Effector CD4-positive, alpha-beta T cell (primary cell): ENCODE results near the gene DTNB.
"Not testable (repeated sequence)": the region's sequence is repeated elsewhere in the genome, so short reads cannot be mapped to it uniquely, and the experiment has no call there.

Experiments
- DNase-seq: peaks from one replicate; pipeline ENCODE4 v3.0.0-alpha.2; 2020

DTNB gene

GRCh38 chr2:25537526-25537925, 135.9 kb downstream of the DTNB start:
- no peak for DNase-seq

DNA sequence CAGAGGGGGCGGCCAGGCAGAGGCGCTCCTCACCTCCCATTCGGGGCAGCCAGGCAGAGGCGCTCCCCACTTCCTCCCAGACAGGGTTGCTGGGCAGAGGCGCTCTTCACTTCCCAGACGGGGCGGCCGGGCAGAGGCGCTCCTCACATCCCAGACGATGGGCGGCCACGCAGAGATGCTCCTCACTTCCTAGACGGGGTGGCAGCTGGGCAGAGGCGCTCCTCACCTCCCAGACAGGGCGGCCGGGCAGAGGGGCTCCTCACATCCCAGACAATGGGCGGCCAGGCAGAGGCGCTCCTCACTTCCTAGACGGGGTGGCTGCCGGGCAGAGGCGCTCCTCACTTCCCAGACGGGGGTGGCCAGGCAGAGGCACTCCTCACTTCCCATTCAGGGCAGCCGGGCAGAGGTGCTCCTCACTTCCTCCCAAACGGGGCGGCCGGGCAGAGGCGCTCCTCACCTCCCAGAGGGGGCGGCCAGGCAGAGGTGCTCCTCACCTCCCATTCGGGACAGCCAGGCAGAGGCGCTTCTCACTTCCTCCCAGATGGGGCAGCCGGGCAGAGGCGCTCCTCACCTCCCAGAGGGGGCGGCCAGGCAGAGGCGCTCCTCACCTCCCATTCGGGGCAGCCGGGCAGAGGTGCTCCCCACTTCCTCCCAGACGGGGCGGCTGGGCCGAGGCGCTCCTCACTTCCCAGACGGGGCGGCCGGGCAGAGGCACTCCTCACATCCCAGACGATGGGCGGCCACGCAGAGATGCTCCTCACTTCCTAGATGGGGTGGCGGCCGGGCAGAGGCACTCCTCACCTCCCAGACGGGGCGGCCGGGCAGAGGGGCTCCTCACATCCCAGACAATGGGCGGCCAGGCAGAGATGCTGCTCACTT, 137.7 kb downstream of the DTNB start:
- DNase-seq: not testable (repeated sequence)

- not testable (repeated sequence) for DNase-seq
These were observed 138.4 kb downstream of the DTNB start for GRCh38 chr2:25534937-25535336.

DNA sequence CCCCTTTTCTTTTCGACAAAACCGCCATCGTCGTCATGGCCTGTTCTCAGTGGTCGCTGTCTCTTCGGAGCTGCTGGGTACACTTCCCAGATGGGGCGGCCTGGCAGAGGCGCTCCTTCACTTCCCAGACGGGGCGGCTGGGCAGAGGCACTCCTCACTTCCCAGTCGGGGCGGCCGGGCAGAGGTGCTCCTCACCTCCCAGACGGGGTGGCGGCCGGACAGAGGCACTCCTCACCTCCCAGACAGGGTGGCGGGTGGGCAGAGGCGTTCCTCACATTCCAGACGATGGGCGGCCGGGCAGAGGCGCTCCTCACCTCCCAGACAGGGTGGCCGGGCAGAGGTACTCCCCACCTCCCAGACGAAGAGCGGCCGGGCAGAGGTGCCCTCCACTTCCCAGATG, 138.9 kb downstream of the DTNB start:
- DNase-seq: no peak

GRCh38 chr2:25533771-25534170, 139.6 kb downstream of the DTNB start:
- DNase-seq: not testable (repeated sequence)

GRCh38 chr2:25532521-25532920, 140.9 kb downstream of the DTNB start:
- DNase-seq: no peak

DNA sequence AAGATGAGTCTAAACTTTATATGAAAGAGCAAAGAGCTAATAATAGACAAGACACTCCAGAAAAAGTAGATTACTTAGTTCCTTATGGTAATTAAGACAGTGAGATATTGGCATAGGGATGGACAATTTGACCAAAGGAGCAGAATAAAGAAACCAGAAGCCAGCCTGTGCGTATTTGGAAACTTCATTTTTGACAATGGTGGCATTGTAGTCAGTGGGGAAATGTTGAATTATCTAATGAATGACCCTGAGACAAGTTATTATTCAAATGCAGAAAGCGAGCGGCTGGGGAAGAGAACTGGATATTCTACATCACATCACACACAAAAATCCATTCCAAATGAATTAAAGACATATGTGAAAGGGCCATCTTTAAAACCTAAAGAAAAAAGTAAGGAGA, 144.3 kb downstream of the DTNB start:
- no peak for DNase-seq

GRCh38 chr2:25528173-25528572, 145.2 kb downstream of the DTNB start:
- no peak for DNase-seq

GRCh38 chr2:25524507-25524906, 148.9 kb downstream of the DTNB start:
- DNase-seq: no peak

DNA sequence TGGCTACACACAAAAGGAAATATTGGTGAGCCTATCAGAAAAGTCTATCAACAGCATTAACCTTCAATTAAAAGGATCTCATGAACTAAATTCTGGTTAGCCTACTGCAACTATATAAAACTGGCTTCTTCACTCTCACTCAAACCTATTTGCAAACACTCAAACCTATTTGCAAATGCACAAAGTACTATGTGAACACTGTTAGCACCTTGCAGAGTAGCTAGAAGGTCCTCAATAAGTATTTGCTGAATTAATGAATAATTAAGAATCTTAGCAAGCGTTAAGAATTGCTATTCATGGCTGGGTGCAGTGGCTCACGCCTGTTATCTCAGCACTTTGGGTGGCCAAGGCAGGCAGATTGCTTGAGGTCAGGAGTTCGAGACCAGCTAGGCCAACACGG, 150.3 kb downstream of the DTNB start:
- no peak for DNase-seq

DNA sequence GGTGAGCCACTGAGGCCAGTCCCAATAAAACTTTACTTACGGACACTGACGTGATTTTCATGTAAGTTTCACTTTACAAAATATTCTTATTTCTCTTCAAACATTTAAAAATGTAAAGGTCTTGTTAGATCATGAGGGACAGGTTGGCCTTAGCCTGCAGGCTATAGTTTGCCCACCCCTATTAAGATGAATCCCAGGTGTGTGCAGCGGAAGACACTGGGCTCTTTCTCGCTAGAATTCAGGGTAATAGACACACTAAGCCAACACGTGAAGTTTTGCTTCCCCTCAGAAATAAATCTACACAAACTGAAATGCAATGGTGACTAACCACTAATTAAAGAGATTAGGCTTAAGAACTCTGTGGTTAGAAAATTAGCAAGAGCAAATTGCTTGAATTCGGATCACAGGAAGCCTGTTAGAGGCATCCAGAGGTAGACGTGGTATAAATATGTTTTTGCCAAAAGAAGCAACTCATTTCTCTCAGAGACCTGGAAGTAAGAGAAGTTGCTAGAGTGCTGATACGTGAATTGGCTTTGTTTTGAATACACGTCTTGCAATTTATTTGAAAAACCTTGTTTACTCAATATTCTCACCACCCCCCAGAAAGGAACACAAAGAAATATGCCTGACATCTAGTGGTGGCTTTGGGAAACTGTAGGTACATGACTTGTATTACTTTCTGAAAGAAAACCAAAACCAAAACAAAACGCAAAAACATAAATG, 151.6 kb downstream of the DTNB start:
- peak; percentile 27 for DNase-seq

GRCh38 chr2:25521126-25521525, 152.3 kb downstream of the DTNB start:
- DNase-seq: no peak

GRCh38 chr2:25517701-25518100, 155.7 kb downstream of the DTNB start:
- DNase-seq: no peak

DNA sequence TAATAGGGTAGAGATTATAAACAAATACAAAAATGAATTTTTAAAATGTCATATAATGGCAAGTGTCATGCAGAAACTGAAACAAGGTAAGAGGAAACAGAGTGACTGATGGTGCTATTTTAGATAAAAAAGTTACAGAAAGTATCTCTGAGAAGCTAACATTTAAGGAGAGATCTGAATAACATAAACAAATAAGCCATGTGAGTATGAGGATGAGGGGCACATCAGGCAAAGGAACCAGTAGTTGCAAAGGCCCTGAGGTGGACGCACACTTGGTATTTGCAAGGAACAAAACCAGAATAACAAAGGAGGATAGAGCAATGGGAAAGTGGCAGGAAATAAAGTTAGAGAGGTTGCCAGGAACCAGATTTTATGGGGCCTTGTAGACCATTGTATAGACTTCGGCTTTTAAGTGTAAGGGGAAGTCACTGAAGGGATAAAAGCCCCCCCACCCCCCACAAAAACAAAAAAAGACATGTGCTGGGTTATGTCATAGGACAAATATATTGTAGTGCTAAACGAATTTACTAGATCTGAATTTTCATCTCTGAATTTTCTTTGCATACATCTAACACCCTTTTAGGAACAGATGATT, 159.2 kb downstream of the DTNB start:
- DNase-seq: no peak

GRCh38 chr2:25512707-25513106, 160.7 kb downstream of the DTNB start:
- DNase-seq: no peak

DNA sequence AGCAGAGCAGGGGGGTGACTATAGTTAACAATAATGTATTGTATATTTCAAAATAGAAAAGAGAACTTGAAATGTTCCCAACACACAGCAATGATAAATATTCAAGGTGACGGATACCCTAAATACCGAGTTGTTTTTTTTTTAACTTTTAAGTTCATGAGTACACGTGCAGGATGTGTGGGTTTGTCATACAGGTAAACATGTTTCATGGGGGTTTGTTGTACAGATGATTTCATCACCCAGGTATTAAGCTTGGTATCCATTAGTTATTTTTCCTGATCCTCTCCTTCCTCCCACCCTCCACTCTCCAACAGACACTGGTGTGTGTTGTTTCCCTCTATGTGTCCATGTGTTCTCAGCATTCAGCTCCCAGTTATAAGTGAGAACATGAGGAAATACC, 167.2 kb downstream of the DTNB start:
- DNase-seq: no peak

GRCh38 chr2:25505622-25506021, 167.8 kb downstream of the DTNB start:
- DNase-seq: no peak

- no peak for DNase-seq
These were observed 168.2 kb downstream of the DTNB start for GRCh38 chr2:25505182-25505581.

DNA sequence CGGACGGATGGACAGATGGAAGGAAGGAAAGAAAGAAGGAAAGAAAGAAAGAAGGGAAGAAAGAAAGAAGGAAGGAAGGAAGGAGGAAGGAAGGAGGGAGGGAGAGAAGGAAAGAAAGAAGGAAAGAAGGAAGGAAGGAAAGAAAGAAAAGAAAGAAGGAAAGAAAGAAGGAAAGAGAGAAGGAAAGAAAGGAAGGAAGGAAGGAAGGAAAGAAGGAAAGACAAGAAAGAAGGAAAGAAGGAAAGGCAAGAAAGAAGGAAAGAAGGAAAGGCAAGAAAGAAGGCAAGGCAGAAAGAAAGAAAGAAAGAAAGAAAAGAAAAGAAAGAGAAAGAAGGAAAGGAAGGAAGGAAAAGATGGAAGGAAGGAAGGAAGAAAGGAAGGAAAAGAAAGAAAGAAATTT, 169.1 kb downstream of the DTNB start:
- no peak for DNase-seq

DNA sequence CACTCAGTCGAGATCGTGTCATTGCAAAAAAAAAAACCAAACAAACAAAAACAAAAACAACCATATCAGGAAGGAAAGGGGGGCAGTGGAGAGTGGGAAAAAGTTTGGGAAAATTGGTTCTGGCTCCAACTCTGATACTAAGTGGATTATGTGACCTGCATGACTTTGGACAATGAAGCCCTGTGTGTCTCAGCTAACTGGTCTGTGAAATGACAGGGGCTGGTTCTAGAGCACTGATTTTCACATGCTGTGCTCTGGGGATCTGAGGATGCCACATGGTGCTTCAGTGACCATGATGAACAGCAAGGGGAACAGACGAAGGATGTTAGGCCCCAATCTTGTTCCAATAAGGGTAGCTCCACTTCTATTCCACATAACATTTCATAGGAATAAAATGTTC, 174.2 kb downstream of the DTNB start:
- DNase-seq: no peak

DNA sequence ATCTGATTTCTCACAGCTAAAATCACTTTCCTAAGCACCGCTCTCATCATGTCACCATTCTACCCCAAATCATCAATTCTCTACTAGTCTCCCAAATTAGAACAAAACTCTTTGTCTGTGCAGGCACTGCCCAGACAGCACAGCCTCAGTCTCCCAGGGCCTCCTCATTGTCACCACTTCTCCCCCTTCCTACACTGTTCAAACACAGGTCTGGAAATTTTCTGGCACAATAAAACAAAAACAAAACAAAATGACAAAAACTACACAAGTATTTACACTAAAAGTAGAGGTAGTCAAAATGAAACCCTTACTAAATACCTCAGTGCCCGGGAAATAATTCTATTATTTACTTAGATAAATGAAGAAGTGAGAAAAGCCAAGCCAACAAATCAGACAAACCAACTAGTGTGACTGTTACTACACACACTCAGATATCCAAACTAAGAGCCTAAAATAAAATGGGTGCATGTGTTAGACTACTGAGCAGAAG, 175.4 kb downstream of the DTNB start:
- DNase-seq: no peak

DNA sequence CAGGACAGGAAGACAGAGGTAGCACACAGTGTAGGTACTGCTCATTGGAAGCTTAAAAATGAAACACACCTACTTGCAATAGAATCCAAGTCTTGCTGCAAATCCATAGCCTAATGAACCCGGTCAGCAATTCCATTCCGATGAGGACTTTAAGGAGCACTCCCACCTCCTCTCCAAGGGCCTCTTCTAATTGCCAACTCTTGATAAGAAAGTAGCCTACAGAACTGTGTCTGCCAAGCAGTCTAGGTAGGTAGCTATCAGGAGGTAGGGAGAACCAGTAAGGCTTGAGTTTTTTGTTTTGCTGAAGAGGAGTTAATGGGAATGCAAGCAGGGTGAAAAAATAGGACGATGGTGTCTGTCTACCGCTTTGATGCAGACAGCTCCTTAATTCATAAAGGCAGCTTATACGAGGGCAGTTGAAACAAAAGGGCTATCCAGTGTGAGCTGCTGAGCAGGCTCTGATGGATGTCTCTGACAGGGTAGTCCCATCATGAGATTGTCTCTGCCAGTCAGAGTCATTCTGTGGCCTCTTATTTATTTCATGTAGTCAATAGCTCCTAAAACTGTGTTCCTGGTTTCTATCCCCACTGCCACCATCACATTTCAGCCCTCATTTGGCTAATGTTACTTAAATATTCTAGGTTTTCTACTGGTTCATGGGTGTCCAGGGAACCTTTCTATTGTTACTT, 176.0 kb downstream of the DTNB start:
- no peak for DNase-seq

- DNase-seq: no peak
These were observed 178.8 kb downstream of the DTNB start for GRCh38 chr2:25494616-25495015.
